Cardiac fibroblast (primary cell): ENCODE data around the gene PLIN1.

Experiments
- DNase-seq, 2 donors: peaks; one replicate each; pipeline versions ENCODE4 v3.0.0 to v3.0.0-alpha.2; 2010; ENCODE audit warnings: low read depth in 2 of 2
- H3K4me3 ChIP-seq, 2 donors: replicated peaks in 1 of 2; 1 replicate in 1 of 2; 2 replicates in 1 of 2; pipeline ENCODE4 v1.5.1; 2011; ENCODE audit warnings: low read depth in 2 of 2, low read length in 2 of 2, mild to moderate bottlenecking in 2 of 2, moderate library complexity in 1 of 2
- TF ChIP-seq, protein P1 (sequence below): IDR thresholded peaks from one replicate; pipeline ENCODE4 v1.5.1; 2011; ENCODE audit warnings: low read depth, mild to moderate bottlenecking, low read length, inconsistent platforms

The PLIN1 gene

DNA sequence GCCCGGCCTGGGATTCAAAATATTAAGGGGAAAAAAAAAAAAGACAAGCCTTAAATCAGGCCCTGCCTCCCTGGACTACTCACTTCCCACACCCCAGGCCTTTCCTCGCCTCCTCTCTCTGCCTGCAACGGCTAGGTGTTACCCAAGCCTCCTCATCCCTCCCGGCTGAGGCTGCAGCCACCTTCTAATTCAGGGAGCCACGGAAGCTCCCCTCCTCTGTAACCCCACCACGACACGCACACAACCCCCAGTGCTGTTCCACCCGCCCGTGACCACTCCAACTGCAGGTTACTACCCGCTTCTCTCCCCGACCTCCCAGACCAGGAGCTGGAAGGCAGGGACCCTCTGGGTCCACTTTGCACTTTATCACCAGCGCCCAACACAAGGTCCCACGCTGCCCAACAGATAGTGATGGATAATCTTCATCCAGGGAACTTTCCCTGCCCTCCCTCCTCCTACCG, 24.8 kb downstream of the PLIN1 start:
- peak; percentile 59 to 60 for DNase-seq
- TF ChIP-seq, protein P1, sequence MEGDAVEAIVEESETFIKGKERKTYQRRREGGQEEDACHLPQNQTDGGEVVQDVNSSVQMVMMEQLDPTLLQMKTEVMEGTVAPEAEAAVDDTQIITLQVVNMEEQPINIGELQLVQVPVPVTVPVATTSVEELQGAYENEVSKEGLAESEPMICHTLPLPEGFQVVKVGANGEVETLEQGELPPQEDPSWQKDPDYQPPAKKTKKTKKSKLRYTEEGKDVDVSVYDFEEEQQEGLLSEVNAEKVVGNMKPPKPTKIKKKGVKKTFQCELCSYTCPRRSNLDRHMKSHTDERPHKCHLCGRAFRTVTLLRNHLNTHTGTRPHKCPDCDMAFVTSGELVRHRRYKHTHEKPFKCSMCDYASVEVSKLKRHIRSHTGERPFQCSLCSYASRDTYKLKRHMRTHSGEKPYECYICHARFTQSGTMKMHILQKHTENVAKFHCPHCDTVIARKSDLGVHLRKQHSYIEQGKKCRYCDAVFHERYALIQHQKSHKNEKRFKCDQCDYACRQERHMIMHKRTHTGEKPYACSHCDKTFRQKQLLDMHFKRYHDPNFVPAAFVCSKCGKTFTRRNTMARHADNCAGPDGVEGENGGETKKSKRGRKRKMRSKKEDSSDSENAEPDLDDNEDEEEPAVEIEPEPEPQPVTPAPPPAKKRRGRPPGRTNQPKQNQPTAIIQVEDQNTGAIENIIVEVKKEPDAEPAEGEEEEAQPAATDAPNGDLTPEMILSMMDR = no peak

DNA sequence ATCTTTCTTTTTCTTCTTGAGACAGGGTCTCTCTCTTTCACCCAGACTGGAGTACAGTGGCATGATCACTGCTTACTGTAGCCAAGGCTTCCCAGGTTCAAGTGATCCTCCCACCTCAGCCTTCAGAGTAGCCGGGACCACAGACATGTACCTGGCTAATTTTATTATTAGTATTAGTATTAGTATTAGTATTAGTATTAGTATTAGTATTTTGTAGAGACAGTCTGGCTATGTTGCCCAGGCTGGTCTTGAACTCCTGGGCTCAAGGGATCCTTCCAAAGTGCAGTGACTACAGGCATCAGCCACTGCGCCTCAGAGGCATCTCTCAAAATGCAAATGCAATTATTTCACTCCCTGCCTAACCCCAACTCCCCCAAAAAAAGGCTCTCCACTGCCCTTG, 25.6 kb downstream of the PLIN1 start:
- no peak for DNase-seq
- TF ChIP-seq, protein P1 = no peak
- no peak overlapping the region for H3K4me3 ChIP-seq

More for the DNA sequence above, 24.8 kb downstream of the PLIN1 start:
- H3K4me3 ChIP-seq = peak overlapping the region; percentile 64 to 74

DNA sequence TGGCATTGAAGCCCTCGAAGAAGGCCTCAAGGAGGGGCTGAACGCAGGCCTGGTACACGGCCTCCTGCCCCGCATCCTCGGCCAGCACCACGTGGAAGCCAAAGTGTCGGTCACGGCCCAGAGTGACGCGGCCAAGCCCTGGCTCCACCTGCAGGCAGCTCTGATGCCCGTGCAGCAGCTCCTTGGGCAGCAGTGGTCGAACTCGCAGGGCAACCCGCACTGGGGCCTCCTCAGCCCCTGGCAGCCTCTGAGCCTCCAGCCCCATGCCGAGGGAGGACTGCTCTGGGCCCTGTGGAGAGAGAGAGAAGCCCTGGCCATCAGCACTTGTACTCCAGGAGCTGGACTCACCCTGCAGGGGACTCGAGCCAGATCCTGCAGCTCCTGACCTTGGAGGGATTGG, 26.5 kb downstream of the PLIN1 start:
- no peak overlapping the region for H3K4me3 ChIP-seq
- no peak for DNase-seq
- TF ChIP-seq, protein P1 = no peak

DNA sequence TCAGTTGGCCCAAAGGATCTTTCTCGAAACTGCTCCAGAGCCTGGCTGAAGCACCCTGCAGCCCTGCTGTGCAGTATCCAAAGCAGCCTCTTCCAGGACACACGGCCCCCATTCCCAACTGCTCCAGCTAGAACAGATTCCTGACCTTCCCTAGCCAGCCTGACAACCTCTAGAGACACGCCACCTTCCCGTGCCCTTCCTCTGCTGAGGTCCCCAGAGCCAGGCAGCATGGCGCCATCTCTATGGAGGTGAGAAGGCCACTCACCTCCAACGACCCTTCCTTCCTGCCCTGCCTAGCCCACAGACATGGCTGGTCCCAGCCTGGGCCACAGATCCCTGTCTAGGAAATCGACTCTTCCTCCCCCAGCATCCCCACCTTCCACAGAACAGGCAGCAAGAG, 27.0 kb downstream of the PLIN1 start:
- DNase-seq = no peak
- no peak overlapping the region for H3K4me3 ChIP-seq
- TF ChIP-seq, protein P1 = no peak

DNA sequence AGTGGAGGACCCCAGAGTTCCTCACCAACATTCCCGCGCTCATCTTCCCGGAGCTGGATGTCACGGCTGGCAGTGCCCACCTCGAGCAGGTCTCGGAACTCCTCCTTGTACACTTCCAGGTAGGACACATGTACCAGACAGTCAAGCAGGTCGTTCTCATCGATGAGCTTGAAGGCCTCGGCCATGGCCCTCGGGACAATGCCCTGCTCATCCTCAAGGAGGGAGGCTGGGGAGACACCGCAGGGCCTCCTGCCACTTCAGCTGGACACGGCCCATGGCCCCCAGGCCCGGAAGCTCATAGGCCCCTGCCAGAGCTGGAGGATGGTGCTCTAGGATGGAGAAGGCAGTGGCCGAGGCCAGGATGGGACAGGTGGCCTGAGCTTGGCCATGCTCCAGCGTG, 29.5 kb downstream of the PLIN1 start:
- TF ChIP-seq, protein P1 = no peak
- H3K4me3 ChIP-seq = no peak overlapping the region
- DNase-seq = no peak

DNA sequence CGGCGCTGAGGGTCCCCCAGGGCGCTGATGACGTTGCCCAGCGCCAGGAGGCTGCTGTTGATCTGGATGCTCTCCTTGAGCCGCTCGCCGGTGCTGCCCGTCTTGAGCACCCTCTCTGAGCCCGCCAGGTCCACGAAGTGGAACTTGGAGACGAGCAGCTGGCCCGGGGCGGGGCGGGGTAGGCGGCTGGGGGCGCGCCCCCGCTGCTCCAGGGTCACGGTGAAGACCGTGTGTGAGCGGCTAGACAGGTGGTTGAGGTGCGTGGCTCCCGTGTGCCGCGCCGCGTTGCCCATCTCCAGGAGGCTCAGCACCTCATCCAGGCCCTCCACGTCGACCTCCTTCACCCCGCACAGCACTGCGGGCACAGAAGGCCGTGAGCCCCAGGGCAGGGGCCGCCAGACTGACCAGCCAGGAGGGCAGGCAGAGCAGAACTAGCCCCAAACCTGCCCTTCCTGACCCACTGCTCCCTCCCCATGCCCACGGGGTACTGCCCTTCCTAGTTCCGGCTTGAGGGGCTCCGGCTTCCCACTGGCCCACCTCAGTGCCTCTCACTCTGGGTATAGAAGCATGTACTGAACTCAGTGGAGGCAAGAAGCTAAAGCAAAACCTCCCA, 30.0 kb downstream of the PLIN1 start:
- DNase-seq = no peak
- no peak overlapping the region for H3K4me3 ChIP-seq
- TF ChIP-seq, protein P1 = no peak
